ENCODE measurements around the gene CD72. TPM values are rescaled to one million over a fixed set of nuclear protein-coding genes. Genes with fewer than 3 reads are reported as not detected.
"Not testable (repeated sequence)": the region's sequence is repeated elsewhere in the genome, so short reads cannot be mapped to it uniquely, and the experiment has no call there.

CD72 gene
- total RNA-seq, 1 donor from 2014 or later, result 2.1 TPM

- Histone ChIP-seq H3K9me3 (ENCODE audit: control insufficient read depth in 3 of 3, low read length in 3 of 3) (no peaks in the 10 kb centered on the region), H3K36me3 (ENCODE audit: control insufficient read depth in 3 of 3, insufficient read depth in 3 of 3, low read length in 3 of 3) (no peaks in the 10 kb centered on the region), H3K27ac (ENCODE audit: low read depth, low read length) (no peak overlapping the region), H3K4me3 (ENCODE audit: low read length in 3 of 3) (no peak overlapping the region), H3K9ac (ENCODE audit: low read depth in 1 of 3, low read length in 3 of 3) (peak overlapping the region in 1 of 3 donors; percentile 33), H3K27me3 (ENCODE audit: control insufficient read depth in 3 of 3, insufficient read depth in 3 of 3, low read length in 3 of 3) (peaks cover 19 to 25% (median 21%) of the 10 kb centered on the region in 3 donors), H3K4me1 (ENCODE audit: control insufficient read depth in 3 of 3, insufficient read depth in 3 of 3, low read length in 3 of 3) (peaks cover 5 to 15% (median 6%) of the 10 kb centered on the region in 3 donors)
Observed at GRCh38 chr9:35618854-35619799, 914 bp upstream of the CD72 start.

- Histone ChIP-seq H3K4me1 (ENCODE audit: control insufficient read depth in 3 of 3, insufficient read depth in 3 of 3, low read length in 3 of 3) (peaks cover 5 to 15% (median 6%) of the 10 kb centered on the region in 3 donors), H3K27me3 (ENCODE audit: control insufficient read depth in 3 of 3, insufficient read depth in 3 of 3, low read length in 3 of 3) (peaks cover 19 to 25% (median 21%) of the 10 kb centered on the region in 3 donors), H3K27ac (ENCODE audit: low read depth, low read length) (no peak overlapping the region), H3K9me3 (ENCODE audit: control insufficient read depth in 3 of 3, low read length in 3 of 3) (no peaks in the 10 kb centered on the region), H3K4me3 (ENCODE audit: low read length in 3 of 3) (peak overlapping the region in 1 of 3 donors; percentile 51), H3K9ac (ENCODE audit: low read depth in 1 of 3, low read length in 3 of 3) (peak overlapping the region in 1 of 3 donors; percentile 50), H3K36me3 (ENCODE audit: control insufficient read depth in 3 of 3, insufficient read depth in 3 of 3, low read length in 3 of 3) (no peaks in the 10 kb centered on the region)
Observed at GRCh38 chr9:35617548-35617947, 665 bp downstream of the CD72 start.

- H3K4me1 ChIP-seq (ENCODE audit: control insufficient read depth in 3 of 3, insufficient read depth in 3 of 3, low read length in 3 of 3), result peaks cover 5 to 15% (median 6%) of the 10 kb centered on the region in 3 donors
- H3K9me3 ChIP-seq (ENCODE audit: control insufficient read depth in 3 of 3, low read length in 3 of 3), result no peaks in the 10 kb centered on the region
- H3K27me3 ChIP-seq (ENCODE audit: control insufficient read depth in 3 of 3, insufficient read depth in 3 of 3, low read length in 3 of 3), result peaks cover 19 to 25% (median 21%) of the 10 kb centered on the region in 3 donors
- no peak overlapping the region for H3K27ac ChIP-seq (ENCODE audit: low read depth, low read length)
- H3K9ac ChIP-seq (ENCODE audit: low read depth in 1 of 3, low read length in 3 of 3), result peak overlapping the region in 2 of 3 donors; percentile 50 to 71
- H3K4me3 ChIP-seq (ENCODE audit: low read length in 3 of 3), result peak overlapping the region; percentile 48 to 65 (median 51)
- no peaks in the 10 kb centered on the region for H3K36me3 ChIP-seq (ENCODE audit: control insufficient read depth in 3 of 3, insufficient read depth in 3 of 3, low read length in 3 of 3)
Observed at GRCh38 chr9:35616681-35617459, 1.3 kb downstream of the CD72 start.

GRCh38 chr9:35615981-35616680 is 2.1 kb downstream of the CD72 start:
- Histone ChIP-seq H3K27ac (ENCODE audit: low read depth, low read length) (no peak overlapping the region), H3K4me3 (ENCODE audit: low read length in 3 of 3) (no peak overlapping the region), H3K27me3 (ENCODE audit: control insufficient read depth in 3 of 3, insufficient read depth in 3 of 3, low read length in 3 of 3) (peaks cover 19 to 25% (median 21%) of the 10 kb centered on the region in 3 donors), H3K9me3 (ENCODE audit: control insufficient read depth in 3 of 3, low read length in 3 of 3) (no peaks in the 10 kb centered on the region), H3K9ac (ENCODE audit: low read depth in 1 of 3, low read length in 3 of 3) (no peak overlapping the region), H3K36me3 (ENCODE audit: control insufficient read depth in 3 of 3, insufficient read depth in 3 of 3, low read length in 3 of 3) (no peaks in the 10 kb centered on the region), H3K4me1 (ENCODE audit: control insufficient read depth in 3 of 3, insufficient read depth in 3 of 3, low read length in 3 of 3) (peaks cover 5 to 15% (median 8%) of the 10 kb centered on the region in 3 donors)

GRCh38 chr9:35612843-35613242 is 5.4 kb downstream of the CD72 start:
- Histone ChIP-seq H3K4me1 (ENCODE audit: control insufficient read depth in 3 of 3, insufficient read depth in 3 of 3, low read length in 3 of 3) (peaks cover 16 to 29% (median 16%) of the 10 kb centered on the region in 3 donors), H3K9ac (ENCODE audit: low read depth in 1 of 3, low read length in 3 of 3) (no peak overlapping the region), H3K36me3 (ENCODE audit: control insufficient read depth in 3 of 3, insufficient read depth in 3 of 3, low read length in 3 of 3) (peaks cover 10 to 13% (median 13%) of the 10 kb centered on the region in 3 donors), H3K27ac (ENCODE audit: low read depth, low read length) (no peak overlapping the region), H3K27me3 (ENCODE audit: control insufficient read depth in 3 of 3, insufficient read depth in 3 of 3, low read length in 3 of 3) (peaks cover 13 to 17% (median 15%) of the 10 kb centered on the region in 3 donors), H3K4me3 (ENCODE audit: low read length in 3 of 3) (no peak overlapping the region), H3K9me3 (ENCODE audit: control insufficient read depth in 3 of 3, low read length in 3 of 3) (no peaks in the 10 kb centered on the region)

GRCh38 chr9:35612066-35612465 is 6.1 kb downstream of the CD72 start:
- H3K4me3 ChIP-seq (ENCODE audit: low read length in 3 of 3); H3K9ac ChIP-seq (ENCODE audit: low read depth in 1 of 3, low read length in 3 of 3); H3K27ac ChIP-seq (ENCODE audit: low read depth, low read length); H3K9me3 ChIP-seq (ENCODE audit: control insufficient read depth in 3 of 3, low read length in 3 of 3); H3K27me3 ChIP-seq (ENCODE audit: control insufficient read depth in 3 of 3, insufficient read depth in 3 of 3, low read length in 3 of 3): not testable (repeated sequence)
- Histone ChIP-seq H3K36me3 (ENCODE audit: control insufficient read depth in 3 of 3, insufficient read depth in 3 of 3, low read length in 3 of 3) (peaks cover 13 to 19% (median 14%) of the 10 kb centered on the region in 3 donors), H3K4me1 (ENCODE audit: control insufficient read depth in 3 of 3, insufficient read depth in 3 of 3, low read length in 3 of 3) (peaks cover 10 to 25% (median 13%) of the 10 kb centered on the region in 3 donors)

- Histone ChIP-seq H3K27me3 (ENCODE audit: control insufficient read depth in 3 of 3, insufficient read depth in 3 of 3, low read length in 3 of 3) (peaks cover under 1 to 3% (median 2%) of the 10 kb centered on the region in 3 donors), H3K36me3 (ENCODE audit: control insufficient read depth in 3 of 3, insufficient read depth in 3 of 3, low read length in 3 of 3) (peaks cover 13 to 20% (median 19%) of the 10 kb centered on the region in 3 donors), H3K9ac (ENCODE audit: low read depth in 1 of 3, low read length in 3 of 3) (no peak overlapping the region), H3K4me1 (ENCODE audit: control insufficient read depth in 3 of 3, insufficient read depth in 3 of 3, low read length in 3 of 3) (peaks cover 16 to 33% (median 19%) of the 10 kb centered on the region in 3 donors), H3K4me3 (ENCODE audit: low read length in 3 of 3) (no peak overlapping the region), H3K9me3 (ENCODE audit: control insufficient read depth in 3 of 3, low read length in 3 of 3) (no peaks in the 10 kb centered on the region), H3K27ac (ENCODE audit: low read depth, low read length) (no peak overlapping the region)
Observed at GRCh38 chr9:35611230-35611797, 6.9 kb downstream of the CD72 start.

GRCh38 chr9:35609820-35610163 is 8.4 kb downstream of the CD72 start:
- peak overlapping the region; percentile 71 for H3K27ac ChIP-seq (ENCODE audit: low read depth, low read length)
- H3K9me3 ChIP-seq (ENCODE audit: control insufficient read depth in 3 of 3, low read length in 3 of 3), result no peaks in the 10 kb centered on the region
- peak overlapping the region in 2 of 3 donors; percentile 45 to 60 for H3K9ac ChIP-seq (ENCODE audit: low read depth in 1 of 3, low read length in 3 of 3)
- H3K36me3 ChIP-seq (ENCODE audit: control insufficient read depth in 3 of 3, insufficient read depth in 3 of 3, low read length in 3 of 3), result peaks cover 13 to 20% (median 19%) of the 10 kb centered on the region in 3 donors
- no peak overlapping the region for H3K4me3 ChIP-seq (ENCODE audit: low read length in 3 of 3)
- H3K27me3 ChIP-seq (ENCODE audit: control insufficient read depth in 3 of 3, insufficient read depth in 3 of 3, low read length in 3 of 3), result no peaks in the 10 kb centered on the region
- H3K4me1 ChIP-seq (ENCODE audit: control insufficient read depth in 3 of 3, insufficient read depth in 3 of 3, low read length in 3 of 3), result peaks cover 24 to 40% (median 26%) of the 10 kb centered on the region in 3 donors
